ENCODE measurements around the gene SEMA4B.
"Not testable (repeated sequence)": the region's sequence is repeated elsewhere in the genome, so short reads cannot be mapped to it uniquely, and the experiment has no call there.

Gene SEMA4B

DNA sequence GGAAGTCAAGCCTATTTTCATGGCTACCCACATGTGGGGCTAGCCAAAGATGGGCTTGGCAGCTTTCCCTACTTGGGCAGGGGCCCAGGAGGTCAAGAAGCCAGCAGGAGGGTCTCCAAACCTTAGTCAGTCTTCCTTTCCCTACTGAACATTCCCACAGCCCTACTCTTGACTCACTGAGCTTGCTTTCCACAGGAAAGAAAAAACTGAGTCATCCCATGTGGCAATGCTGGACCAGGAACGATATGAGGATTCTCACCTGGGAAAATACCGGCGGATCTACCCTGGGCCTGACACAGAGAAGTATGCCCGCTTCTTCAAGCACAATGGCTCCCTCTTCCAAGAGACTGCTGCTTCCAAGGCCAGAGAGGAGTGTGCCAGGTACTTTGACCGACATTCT, 60.7 kb downstream of the SEMA4B start:
- no peak for DNase-seq (ENCODE audit: low spot score)

DNA sequence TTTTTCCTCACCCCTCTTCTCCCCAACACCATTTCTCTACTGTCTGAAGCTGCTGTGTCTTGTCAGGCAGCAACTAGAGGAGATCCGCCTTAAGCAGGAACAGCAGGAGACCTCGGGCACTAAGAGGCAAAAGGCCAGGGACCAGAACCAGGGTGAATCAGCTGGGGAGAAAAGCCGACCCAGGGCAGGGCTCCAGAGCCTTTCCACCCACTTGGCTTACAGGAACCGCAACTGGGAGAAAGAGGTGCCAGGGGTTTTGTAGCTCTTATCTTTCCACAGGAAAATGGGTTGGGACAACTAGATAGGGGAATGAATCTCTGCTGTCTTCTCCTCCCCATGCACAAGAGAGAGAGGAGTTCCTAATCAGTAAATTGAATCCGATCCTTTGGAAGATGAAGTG, 61.3 kb downstream of the SEMA4B start:
- DNase-seq (ENCODE audit: low spot score) = no peak

DNA sequence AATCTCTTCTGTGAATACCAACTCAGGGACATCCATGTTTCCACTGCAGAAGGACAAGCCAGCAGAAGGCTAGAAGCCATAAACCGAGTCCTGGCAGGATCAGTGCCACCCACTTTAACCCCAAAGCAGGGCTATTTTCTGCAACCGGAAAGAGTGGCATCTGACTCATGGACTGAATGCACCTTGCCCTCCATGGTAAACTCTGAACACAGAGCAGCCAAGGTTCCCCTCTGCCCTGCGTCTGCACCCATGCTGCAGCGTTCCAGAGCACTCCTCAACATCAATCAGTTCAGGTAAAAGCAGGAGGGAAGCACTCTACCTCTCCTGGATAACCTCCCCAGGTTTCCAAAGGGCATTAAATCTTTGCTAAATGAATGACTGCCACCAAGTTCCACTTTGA, 63.5 kb downstream of the SEMA4B start:
- DNase-seq (ENCODE audit: low spot score) = no peak

- peak; percentile 95 for DNase-seq (ENCODE audit: low spot score)
Measured at GRCh38 chr15:90265271-90266060, 64.3 kb downstream of the SEMA4B start, which contains the start of gene NGRN. Gene NGRN, plus strand, starts transcription at chr15:90265672. Its CDS starts 41 bp downstream, at chr15:90265713.

GRCh38 chr15:90266061-90266431, 64.9 kb downstream of the SEMA4B start:
- peak; percentile 68 for DNase-seq (ENCODE audit: low spot score)

DNA sequence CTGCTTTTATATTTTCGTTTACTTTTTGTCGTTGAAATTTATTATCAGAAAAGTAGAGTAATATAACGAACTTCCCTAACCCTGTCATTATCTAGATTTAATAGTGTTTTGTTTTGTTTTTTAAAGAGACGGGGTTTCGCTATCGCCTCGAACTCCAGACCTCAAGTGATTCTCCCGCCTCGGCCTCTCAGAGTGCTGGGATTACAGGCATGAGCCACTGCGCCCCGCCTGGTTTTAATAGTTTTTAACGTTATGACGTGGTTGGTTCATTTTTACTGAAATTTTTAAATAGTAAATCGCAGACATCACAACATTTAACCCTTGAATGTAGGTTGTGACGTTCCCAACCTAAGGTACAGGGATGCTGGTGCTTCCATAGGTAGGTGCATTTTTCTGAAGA, 65.4 kb downstream of the SEMA4B start:
- no peak for DNase-seq (ENCODE audit: low spot score)

GRCh38 chr15:90268415-90268814, 67.3 kb downstream of the SEMA4B start:
- no peak for DNase-seq (ENCODE audit: low spot score)

- no peak for DNase-seq (ENCODE audit: low spot score)
Measured at GRCh38 chr15:90270502-90271150, 69.5 kb downstream of the SEMA4B start.

DNA sequence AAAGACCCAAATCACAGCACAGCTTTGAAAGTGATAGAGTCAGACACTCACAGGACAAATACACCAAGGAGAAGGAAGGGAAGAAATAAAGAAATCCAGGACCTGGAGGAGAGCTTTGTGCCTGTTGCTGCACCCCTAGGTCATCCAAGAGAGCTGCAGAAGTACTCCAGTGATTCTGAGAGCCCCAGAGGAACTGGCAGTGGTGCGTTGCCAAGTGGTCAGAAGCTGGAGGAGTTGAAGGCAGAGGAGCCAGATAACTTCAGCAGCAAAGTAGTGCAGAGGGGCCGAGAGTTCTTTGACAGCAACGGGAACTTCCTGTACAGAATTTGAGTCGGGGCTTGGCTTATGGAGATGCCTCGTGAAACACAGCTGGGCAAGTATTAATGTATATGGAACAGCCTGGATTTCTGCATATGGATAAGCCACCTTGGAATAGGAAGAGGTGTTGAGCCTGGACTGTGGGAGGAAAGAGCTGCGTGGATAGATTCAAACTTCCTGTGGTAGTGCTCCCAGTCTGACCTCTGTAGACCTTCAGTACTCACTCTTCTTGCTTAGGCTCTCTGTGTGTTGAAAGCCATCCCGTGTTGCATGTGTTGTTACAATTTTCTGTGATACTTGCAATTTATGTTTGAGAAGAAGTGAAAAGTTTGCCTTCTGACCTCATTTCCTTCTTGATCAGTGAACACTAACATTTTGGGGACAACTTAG, 70.5 kb downstream of the SEMA4B start:
- no peak for DNase-seq (ENCODE audit: low spot score)

DNA sequence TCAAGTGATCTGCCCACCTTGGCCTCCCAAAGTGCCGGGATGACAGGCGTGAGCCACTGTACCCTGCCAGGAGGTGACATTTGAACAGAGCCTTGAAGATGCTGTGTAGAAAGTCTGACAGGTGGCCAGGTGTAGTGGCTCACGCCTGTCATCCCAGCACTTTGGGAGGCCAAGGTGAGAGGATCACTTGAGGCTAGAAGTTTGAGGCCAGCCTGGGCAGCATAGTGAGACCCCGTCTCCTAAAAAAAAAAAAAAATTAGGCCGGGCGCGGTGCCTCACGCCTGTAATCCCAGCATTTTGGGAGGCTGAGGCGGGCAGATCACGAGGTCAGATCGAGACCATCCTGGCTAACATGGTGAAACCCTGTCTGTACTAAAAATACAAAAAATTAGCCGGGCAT, 77.3 kb downstream of the SEMA4B start:
- not testable (repeated sequence) for DNase-seq (ENCODE audit: low spot score)

All from pons (tissue), 1 donor.